Raji (cell line): Measurements from ENCODE around the gene NRG4.

ENCODE experiments used
- POLR2A ChIP-seq: IDR thresholded peaks from 2 replicates; pipeline ENCODE4 v1.6.1; 2011; ENCODE audit warnings: low read depth, low read length, control low read depth; ENCODE audit not compliant: insufficient read depth

Gene NRG4

GRCh38 chr15:76010613-76011012 lies 1.6 kb downstream of the NRG4 start:
- no peak for TF ChIP-seq POLR2A

- no peak for TF ChIP-seq POLR2A
Measured at GRCh38 chr15:76006136-76006778, 6.0 kb downstream of the NRG4 start.

- TF ChIP-seq POLR2A: no peak
Measured at GRCh38 chr15:76003364-76003763, 8.9 kb downstream of the NRG4 start.

- no peak for TF ChIP-seq POLR2A
Measured at GRCh38 chr15:75995611-75996010, 16.6 kb downstream of the NRG4 start.

- no peak for TF ChIP-seq POLR2A
Measured at GRCh38 chr15:75994220-75994619, 18.0 kb downstream of the NRG4 start.

DNA sequence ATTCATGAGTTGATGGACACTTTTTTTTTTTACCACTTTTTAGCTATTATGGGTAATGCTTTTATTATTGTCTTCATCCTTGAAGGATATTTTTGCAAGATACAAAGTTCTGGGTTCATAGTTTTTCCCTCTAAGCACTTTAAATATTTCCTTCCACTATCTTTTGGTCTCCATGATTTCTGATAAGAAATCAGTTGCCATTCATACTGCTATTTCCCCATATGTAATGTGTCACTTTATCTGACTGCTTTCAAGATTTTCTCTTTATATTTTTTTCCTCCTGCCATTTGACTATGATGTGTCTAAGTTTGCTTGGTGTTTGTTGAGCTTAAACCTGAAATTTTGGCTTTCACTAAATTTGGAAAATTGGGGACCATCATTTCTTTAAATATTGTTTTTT lies 19.3 kb downstream of the NRG4 start:
- no peak for TF ChIP-seq POLR2A

GRCh38 chr15:75989875-75990274 lies 22.3 kb downstream of the NRG4 start:
- TF ChIP-seq POLR2A: no peak

DNA sequence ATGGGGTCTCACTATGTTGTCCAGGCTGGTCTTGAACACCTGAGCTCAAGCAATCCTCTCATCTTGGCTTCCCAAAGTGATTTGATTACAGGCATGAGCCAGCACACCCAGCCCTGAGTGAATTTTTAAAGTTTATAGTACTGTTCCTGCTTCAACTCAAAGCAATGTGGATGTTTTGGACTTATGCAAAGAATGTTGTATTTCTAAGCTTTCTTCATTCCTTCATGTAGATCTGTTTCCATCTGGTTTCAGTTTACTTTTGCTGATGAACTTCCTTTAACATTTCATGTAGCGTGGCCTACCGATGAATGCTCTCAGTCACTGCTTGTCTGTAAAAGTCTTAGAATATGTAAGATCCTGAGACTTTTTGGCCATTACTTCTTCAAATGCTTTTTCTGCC lies 23.2 kb downstream of the NRG4 start:
- TF ChIP-seq POLR2A: no peak

GRCh38 chr15:75985971-75986370 lies 26.3 kb downstream of the NRG4 start:
- TF ChIP-seq POLR2A: no peak

DNA sequence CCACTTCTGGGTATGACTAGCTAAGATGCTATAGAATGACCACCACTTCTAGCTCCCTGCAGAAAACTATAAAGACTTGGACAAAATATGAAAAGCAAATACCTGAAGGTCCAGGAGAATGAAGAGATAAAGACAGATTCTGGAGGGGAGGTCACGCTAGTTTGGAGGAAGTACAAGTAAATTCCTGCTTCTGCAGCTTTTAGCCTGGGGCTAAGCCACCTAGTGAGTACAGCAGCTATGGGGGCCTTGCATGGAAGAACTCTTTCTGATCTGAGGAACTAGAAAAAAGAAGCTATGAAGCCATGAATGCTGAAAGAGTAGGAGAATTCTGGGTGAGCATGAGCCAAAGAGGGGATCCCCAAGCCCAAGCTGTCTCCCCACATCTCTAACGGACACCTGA lies 29.8 kb downstream of the NRG4 start:
- TF ChIP-seq POLR2A: no peak

DNA sequence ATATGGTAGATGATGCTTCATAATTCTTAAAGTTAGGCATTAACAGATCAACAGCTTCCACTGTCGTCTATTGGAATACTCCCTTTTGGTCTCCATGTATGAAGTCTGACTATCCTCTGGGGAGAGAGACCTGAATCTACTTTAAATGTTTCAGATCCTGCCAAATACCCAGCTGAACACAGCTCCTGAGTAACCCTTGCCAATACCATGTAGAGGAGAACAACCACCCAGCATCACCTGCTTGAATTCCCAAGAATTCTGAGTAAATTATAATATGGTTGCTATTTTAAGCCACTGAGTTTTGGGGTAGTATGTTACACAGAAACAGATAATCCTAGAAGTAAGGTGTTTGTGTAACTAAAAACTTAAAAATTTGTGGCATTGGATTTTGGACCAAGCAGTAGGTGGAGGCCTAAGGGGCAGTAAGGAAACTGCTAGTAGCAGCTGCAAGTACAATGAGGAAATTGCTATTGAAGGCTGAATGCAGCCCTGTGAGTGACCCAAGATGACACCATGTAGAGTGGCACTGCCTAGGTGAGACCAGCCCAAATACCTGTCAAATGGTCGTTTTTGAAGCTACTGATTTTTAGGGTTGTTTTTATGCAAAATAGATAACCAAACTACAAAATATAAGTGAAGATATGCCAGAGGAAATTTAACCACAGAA lies 30.9 kb downstream of the NRG4 start:
- no peak for TF ChIP-seq POLR2A

- TF ChIP-seq POLR2A: no peak
Measured at GRCh38 chr15:75966073-75966472, 46.2 kb downstream of the NRG4 start.

- no peak for TF ChIP-seq POLR2A
Measured at GRCh38 chr15:75961331-75961730, 50.9 kb downstream of the NRG4 start.

GRCh38 chr15:75955720-75956119 lies 56.5 kb downstream of the NRG4 start:
- no peak for TF ChIP-seq POLR2A

DNA sequence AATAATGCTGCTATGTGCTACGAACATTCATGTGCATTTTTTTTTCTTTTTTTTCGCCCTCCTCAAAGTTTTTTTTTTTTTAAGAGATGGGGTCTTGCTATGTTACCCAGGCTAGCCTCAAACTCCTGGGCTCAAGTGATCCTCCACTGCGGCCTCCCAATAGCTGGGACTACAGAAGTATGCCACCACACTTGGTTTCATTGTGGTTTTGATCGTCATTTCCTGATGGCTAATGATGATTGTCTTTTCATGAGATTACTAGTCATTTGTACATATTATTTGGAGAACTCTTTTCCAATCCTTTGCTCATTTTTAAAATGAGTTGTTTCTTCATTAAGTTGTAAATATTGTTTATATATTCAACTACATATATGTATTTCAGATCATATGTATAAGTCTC lies 59.7 kb downstream of the NRG4 start:
- TF ChIP-seq POLR2A: no peak

GRCh38 chr15:75948761-75949296 lies 63.4 kb downstream of the NRG4 start:
- no peak for TF ChIP-seq POLR2A

DNA sequence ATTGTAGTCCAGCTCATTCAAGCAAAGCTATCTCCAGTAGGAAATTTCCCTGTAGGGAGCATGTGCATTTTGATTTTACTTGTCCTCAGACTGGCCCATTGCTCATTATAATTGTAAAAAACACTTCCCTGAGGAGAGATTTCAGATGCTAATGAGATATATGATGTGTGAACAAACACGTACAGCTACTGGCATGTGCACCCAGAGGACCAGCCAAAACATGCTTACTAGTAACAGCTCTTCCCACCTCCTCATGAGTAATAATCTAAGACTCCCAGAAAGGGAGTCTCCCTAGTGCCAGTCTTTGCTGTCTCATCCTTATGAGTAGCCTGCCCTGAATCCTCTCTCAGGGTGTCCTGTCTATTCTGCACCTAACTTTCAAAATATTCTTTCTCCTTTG lies 65.1 kb downstream of the NRG4 start:
- no peak for TF ChIP-seq POLR2A

- TF ChIP-seq POLR2A: no peak
Measured at GRCh38 chr15:75945953-75946352, 66.3 kb downstream of the NRG4 start.
